DMS53 treated with DMSO at 0.1 percent for 48 hours (cell line): ENCODE results near the gene CCDC149.

ENCODE experiments used
- DNase-seq: peaks from one replicate; lab custom pipeline; 2025; ENCODE audit not compliant: unreplicated experiment; lab: John Stamatoyannopoulos, UW

The CCDC149 gene

GRCh38 chr4:24778464-24779225 lies 134.2 kb downstream of the CCDC149 start:
- no peak for DNase-seq

GRCh38 chr4:24777536-24778463 lies 135.0 kb downstream of the CCDC149 start:
- DNase-seq: no peak

GRCh38 chr4:24775750-24776149 lies 137.1 kb downstream of the CCDC149 start:
- DNase-seq: no peak

- DNase-seq: no peak
Measured at GRCh38 chr4:24775032-24775605, 137.7 kb downstream of the CCDC149 start.

GRCh38 chr4:24774452-24774851 lies 138.4 kb downstream of the CCDC149 start:
- DNase-seq: no peak

- no peak for DNase-seq
Measured at GRCh38 chr4:24772952-24773351, 139.9 kb downstream of the CCDC149 start.

- DNase-seq: no peak
Measured at GRCh38 chr4:24772061-24772705, 140.7 kb downstream of the CCDC149 start.

- DNase-seq: no peak
Measured at GRCh38 chr4:24771241-24771640, 141.6 kb downstream of the CCDC149 start.

GRCh38 chr4:24770667-24771066 lies 142.2 kb downstream of the CCDC149 start:
- DNase-seq: no peak

- DNase-seq: no peak
Measured at GRCh38 chr4:24770032-24770584, 142.7 kb downstream of the CCDC149 start.

GRCh38 chr4:24769571-24769970 lies 143.3 kb downstream of the CCDC149 start:
- no peak for DNase-seq

- no peak for DNase-seq
Measured at GRCh38 chr4:24768604-24769003, 144.2 kb downstream of the CCDC149 start.

- peak; percentile 56 for DNase-seq
Measured at GRCh38 chr4:24768006-24768405, 144.8 kb downstream of the CCDC149 start.

- no peak for DNase-seq
Measured at GRCh38 chr4:24765376-24765988, 147.4 kb downstream of the CCDC149 start.

GRCh38 chr4:24764345-24764744 lies 148.5 kb downstream of the CCDC149 start:
- DNase-seq: no peak

GRCh38 chr4:24763631-24764297 lies 149.1 kb downstream of the CCDC149 start:
- DNase-seq: no peak
